ENCODE data around the gene ADA.

Gene ADA

DNA sequence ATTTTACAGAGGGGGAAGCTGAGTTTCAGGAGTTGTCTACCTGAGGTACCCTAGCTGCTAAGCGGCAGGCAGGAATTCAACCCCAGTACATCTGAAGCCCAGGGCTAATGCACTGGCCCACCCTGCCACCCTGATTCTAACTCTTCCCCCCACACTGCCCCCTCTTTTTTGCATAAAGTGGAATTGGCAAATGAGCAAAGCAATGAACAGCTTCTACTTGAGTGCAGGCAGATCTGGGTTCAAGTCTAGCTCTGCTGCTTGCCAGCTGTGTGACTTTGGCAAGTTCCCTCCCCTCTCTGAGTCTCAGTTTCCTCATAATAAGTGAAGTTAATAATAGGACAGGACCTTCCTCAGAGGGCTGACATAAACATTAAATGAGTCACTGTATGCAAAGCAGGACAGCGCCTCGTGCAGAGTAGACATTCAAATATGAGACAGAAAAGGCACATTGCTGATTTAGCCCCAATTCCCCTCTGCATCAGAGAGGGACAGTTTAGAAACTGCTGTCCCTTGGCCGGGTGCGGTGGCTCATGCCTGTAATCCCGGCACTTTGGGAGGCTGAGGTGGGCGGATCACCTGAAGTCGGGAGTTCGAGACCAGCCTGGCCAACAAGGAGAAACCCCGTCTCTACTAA lies 4.7 kb downstream of the ADA start:
- peak; percentile 28 for FAIRE-seq

DNA sequence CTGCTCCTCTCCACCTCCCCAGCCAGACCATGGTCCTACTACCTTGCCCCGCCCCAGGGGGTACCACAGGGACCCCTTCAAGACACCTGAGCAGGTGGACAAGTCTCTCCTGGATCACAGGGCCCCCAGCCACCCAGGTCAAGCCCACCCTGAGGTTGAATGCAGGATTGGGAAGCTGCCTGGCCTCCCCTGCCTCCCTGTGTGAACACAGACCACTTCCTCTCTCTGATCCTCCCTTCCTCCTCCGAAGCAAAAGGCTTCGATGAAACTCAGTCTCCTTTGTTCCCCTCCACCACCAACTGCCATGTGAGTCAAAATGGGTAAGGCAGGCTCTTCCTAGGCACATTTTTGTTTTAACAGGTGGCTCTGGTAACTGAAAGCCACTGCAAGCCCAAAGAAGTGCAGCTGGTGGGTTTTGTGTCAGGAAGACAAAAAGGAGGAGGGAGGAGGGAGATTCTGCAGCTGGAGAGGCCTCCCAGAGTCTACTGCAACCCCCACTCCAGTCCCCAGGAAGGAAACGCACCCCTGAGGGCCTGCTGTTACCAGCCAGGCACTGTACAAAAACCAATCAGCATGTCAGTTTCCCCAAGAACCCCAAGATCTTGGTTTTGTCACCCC lies 5.4 kb downstream of the ADA start:
- DNase-seq (ENCODE audit: insufficient read length, low spot score) (no peak), FAIRE-seq (no peak)

More for the DNA sequence above, 4.7 kb downstream of the ADA start:
- DNase-seq (ENCODE audit: insufficient read length, low spot score): no peak

DNA sequence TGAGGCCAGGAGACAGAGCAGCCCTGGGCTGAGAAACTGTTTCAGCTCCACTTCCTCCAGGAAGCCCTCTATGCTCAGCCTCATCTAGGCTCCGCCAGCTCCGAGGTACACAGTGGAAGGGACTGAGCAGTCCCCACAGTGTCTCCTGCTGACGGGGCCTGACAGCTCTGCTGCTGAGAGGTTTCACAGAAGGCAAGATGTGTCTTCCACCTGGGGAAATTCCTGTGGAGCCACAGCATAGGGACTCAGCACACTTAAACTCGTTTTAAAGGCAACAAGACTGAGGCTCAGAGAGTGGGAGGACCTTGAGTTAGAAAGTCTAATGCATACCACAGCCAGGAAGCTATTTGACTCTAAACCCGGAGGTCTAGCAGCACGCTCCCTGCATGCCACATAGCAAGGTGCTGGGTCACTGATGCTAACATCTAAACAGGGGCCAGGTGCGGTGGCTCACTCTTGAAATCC lies 6.8 kb downstream of the ADA start:
- FAIRE-seq: no peak
- DNase-seq (ENCODE audit: insufficient read length, low spot score): no peak

DNA sequence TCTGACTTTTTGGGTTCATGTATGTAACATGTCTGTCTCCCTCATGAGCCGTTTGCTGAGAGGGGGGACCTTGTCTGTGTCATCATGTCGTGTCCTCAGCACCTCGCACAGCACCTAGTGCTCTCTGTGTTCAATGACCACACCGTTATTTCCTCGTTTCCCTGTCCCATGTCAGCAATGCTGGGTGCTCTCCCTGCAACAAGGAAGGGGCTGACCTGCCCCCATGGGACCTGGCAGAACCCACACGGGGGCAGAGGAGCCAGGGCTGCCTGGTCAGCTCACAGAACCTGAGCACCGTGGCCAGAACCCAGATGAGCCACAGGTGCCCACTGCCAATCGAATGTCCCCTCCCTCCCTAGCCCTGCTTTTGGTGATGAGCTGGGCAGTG lies 7.3 kb downstream of the ADA start:
- no peak for FAIRE-seq
- no peak for DNase-seq (ENCODE audit: insufficient read length, low spot score)

DNA sequence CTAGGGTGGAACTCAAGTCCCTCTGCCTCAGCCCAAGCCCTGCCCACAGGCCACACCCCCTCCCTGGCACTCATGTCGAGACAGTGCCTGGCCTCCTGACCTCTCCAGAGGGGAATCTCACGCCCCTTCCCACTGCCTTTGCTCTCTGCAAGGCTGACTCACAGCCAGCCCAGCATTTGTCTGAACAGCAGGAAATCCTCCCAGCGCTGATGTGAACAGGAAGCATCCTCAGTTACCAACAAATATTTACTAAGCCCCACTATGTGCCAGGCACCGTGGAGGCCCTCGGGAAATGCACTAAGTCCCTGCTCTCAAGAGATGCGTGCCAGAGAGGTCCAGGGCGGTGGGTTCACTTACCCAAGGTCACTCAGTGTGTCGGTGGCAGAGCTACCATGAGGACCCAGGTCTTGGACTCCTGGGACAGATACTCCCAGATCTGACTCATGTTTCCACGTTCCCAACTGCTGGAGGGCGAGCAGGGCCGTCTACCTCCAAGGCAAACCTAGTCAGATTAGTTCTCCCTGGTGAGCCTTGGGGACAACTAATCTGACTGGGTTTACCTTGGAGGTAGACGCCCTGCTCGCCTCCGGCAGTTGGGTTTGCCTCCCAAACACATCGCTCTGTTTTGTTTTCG lies 7.8 kb downstream of the ADA start:
- DNase-seq (ENCODE audit: insufficient read length, low spot score) (peak; percentile 93), FAIRE-seq (peak; percentile 98)

DNA sequence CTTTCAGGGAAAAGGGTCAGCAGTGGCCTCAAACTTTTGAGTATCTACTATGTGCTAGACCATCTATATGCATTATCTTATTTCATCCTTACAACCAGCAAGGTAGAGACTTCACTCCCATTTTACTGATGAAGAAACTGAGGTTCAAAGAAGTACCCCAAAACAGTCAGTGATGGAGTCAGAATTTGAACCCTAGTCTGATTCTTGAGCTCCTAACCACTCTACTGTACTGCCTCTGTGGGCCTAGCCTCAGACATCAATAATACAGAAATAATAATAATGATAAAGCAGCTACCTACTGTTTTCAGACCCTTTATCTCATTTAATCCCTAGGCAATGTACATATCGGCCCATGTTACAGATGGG lies 8.4 kb downstream of the ADA start:
- no peak for FAIRE-seq

DNA sequence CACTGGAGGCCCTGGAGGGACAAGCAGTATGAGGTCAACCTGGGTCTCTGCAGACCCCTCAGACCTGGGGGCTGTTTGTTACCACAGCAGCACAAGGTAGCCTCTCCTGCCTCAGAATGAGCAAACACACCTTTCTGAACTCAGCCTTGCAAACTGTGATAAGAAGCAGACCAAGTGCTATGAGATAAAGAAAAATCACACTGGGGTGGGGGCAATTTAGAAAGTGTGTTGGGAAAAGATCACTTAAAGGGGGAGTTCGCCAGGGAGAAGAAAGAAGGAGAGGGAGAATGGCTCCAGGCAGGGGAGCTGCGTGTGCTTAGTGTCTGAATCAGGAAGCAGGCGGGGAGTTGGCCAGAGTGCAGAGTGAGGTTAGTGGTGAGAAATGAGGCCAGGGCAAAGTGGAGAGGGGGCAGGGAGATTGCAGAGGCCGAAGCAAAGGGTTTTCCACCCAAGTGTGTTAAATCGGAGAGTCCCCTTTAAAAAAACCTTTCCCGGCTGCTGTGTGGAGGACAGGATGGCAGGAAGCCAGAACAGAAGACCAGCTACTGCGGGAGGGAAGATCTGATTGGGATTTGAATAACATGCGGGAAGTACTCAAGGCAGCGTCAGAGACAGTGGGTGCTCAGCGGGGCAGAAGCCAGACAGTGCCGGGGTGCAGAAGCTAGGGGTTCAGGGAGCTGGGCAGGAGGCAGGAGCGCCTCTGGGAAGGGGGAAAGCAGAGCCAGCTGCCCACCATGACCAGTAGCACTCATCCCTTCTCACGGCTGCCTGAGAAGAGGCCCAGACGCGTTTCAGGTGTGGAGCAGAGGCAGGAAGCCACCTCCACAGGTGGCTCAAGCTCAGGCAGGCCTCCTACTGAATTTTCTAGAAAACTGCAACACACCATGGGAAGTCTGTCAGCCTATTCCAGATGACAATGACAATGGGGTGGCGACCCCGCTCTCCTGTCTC lies 9.0 kb downstream of the ADA start:
- peak; percentile 93 for FAIRE-seq
- DNase-seq (ENCODE audit: insufficient read length, low spot score): peak; percentile 97

More for the DNA sequence above, 8.4 kb downstream of the ADA start:
- DNase-seq (ENCODE audit: insufficient read length, low spot score): no peak

DNA sequence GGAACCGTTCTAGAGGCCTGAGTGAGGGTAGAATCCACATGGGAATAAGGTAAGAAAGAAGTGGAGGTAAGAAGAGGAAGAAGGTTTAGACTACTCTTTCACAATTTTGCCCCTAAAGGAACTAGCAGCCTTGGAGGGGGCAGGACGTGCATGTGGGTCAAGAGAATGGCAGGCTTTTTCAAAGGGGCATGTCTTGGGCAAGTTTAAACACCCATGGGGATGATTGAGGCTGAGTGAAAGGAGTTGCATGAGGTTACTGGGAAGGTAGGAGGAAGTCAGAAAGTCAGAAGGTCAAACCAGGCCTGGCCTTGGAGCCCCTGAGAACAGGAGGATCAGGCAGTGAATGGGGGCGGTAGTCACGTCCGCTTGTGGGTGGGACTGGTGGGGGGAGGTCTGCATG lies 10.2 kb downstream of the ADA start:
- FAIRE-seq (no peak), DNase-seq (ENCODE audit: insufficient read length, low spot score) (no peak)

DNA sequence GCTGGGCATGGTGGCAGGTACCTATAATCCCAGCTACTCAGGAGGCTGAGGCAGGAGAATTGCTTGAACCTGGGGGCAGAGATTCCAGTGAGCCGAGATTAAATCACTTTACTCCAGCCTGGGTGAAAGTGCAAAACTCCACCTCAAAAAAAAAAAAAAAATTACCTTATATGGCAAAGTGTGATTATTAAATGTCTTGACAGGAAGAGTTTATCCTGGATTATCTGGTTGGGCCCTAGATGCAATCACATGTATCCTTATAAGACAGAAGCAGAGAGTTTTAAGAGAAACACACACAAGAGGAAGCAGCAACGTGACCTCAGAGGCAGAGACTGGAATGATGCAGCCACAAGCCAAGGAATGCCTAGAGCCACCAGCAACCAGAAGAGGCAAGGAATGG lies 11.0 kb downstream of the ADA start:
- DNase-seq (ENCODE audit: insufficient read length, low spot score) (no peak), FAIRE-seq (no peak)

DNA sequence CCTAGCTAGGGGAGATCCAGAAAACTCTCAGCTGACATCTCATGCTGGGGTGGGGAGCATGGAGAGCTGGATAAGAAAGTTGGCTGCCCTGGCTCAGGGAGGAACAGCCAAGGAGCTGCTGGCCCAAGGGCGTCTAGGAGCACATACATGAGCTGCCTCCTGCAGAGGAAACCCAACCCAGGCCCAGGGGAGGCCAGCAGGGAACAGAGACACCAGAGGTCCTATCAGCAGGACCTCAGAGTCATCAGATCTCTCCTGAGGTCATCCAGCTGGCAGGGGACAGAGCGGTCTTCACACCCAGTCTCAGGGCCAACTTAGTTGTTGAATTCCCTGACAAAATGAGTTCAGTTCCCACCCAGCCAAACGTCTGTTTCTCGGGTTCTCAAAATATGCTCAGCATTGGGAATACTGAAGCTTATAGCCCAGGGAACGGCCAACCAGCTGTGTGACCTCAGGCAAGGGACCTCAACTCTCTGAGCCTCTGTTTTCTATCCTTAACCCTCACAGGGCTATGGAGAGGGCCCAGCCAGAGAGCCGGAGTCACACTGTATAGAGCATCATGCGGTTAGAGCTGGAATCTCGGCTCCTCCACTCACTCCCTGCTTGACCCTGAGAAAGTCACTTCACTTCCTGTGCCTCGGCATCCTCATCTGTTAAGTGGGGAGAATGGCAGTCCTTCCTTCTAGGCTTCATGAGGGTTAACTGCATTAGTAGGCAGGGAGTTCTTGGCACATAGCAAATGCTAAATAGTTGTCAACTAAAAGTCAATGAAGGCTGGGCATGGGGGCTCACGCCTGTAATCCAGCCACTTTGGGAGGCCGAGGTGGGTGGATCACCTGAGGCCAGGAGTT lies 13.8 kb downstream of the ADA start:
- DNase-seq (ENCODE audit: insufficient read length, low spot score) (no peak), FAIRE-seq (peak; percentile 83)

DNA sequence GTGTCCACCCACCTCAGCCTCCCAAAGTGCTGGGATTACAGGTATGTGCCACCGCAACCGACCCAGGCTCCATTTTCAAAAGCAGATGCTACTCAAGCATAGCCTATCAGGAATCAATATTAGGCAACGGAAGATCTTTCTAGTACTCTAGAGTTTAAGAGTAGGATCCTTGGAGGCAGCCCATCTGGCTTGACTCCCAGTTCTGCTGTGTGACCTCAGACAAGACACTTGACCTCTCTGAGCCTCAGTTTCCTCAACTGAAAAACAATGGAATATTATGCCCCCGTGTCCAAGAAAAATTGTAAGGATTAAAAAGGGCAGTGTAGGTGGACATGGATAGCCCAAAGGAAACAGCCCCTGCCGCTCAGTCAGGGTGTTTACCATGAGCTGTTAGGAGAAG lies 14.5 kb downstream of the ADA start:
- DNase-seq (ENCODE audit: insufficient read length, low spot score) (no peak), FAIRE-seq (no peak)

DNA sequence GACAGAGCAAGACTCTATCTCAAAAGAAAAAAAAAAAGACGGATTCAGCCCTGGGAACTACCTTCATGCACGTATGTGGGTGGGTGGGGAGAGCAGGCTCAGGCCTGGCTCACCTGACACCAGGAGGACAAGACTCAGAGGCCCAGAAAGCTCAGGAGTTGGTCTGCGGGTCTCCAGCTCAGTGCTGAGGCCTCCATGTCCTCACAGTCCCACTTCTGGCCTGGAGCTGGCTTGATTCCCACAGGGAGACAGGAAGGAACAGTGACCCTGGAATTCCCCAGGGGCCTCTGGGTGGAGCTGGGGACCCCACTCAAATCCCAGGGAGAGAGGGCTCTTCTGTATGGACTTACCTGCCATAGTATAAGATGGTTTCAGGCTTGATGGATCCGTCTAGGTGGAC lies 15.6 kb downstream of the ADA start:
- no peak for DNase-seq (ENCODE audit: insufficient read length, low spot score)
- peak; percentile 76 for FAIRE-seq

DNA sequence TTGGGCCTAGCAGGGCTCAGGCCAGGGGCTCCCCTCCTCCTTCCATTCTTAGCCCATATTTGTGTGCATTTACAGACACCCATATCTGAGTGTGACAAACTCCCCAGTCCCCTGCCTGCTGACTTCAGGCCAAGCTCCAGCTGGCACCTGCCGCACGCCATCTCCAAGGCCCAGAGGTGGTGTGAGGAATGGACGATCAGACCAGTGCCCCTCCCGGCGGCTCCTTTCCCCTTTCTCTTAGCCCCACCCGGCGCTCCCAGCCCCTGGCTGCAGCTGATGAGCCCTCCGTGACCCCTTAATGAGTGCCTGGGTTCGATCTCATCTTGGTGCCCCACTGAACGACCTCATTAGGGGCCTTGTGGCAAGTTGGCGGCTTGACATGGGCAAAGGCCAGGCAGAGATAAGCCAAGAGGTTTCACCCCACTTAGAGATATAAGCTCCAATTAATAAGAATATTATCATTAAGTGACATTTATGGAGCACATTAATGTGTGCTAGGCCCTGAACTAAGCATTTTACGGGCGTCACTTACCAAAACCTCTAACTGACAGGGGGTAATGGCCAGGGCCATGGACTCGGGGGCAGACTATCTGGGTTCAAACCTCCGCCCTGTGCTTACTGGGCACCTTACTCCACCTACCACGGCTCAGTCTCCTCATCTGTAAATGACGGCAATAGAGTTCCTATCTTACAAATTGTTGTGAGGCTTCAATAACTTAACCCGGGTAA lies 17.5 kb downstream of the ADA start:
- FAIRE-seq (peak; percentile 83), DNase-seq (ENCODE audit: insufficient read length, low spot score) (no peak)

DNA sequence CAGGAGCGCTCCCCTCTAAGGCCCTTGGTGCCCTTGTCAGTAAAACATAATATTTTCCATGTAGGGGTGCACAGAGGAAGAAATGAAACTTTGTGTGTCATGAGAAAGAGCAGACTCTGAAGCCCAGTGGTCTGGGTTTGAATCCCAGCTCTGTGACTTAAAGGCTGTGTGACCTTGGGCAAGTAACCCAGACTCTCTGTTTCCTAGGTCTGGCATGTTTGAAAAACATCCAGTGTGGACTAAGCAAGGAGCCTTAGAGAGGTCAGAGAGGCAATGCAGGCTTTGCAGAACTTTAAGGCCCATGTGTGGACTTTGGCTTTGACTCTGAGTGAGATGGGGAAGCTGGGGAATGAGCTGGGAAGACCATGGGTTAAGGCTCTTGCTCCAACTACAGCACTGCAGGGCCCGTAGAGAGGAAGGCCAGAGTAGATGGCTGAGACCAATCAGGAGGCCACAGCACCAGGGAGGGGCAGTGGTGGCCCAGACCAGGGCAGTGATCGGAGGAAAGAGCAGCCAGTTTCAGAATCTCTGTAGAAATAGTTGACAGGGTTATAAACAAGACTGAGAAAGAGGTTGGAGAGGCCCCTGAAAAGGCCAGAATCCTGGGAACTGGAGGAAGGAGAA lies 18.2 kb downstream of the ADA start:
- no peak for FAIRE-seq
- no peak for DNase-seq (ENCODE audit: insufficient read length, low spot score)

DNA sequence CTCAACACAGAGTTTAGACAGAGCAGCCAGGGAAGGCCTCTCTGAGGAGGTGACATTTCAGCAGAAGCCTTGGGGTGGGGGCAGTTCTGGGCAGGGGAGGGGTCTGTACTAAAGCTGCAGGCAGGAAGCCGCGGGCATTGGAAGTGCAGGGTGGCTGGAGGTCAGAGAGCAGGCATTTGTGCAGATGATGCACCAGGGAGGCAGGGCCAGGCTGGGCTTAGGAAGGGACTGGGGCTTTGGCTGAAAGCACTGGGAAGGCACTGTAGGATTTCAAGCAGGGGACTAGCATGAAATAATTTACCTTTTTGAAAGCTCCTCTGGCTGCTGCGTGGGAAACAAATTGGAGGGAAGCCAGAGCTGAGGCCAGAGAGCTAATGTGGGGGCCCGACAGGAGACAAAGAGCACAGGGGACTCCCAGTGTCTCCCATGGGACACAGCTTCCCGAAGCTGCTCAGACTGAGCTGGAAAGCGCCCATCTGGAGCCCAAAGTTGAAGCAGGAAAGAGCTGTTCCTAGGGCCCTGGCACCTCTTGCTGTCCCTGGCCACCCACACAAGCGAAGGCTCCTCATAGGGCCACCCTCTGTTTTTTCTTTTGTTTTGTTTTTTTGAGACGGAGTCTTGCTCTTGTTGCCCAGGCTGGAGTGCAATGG lies 19.3 kb downstream of the ADA start:
- no peak for DNase-seq (ENCODE audit: insufficient read length, low spot score)
- no peak for FAIRE-seq

DNA sequence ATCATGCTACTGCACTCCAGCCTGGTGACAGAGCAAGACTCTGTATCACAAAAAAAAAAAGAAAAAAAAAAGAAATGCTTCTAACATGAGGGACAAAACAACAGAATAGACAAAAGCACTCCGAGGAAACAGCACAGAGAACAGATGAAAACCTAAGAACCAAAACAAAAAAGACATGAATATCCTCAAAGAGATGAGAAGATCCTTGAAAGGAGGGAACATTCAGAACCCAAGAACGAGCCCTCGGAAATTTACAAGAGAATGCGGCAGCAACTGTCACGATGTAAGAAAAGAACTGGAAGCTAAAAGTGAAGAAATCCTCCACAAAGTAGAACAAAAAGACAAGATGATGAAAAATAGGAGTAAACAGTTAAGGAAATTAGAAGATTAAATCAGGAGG lies 21.2 kb downstream of the ADA start:
- DNase-seq (ENCODE audit: insufficient read length, low spot score) (no peak), FAIRE-seq (no peak)

DNA sequence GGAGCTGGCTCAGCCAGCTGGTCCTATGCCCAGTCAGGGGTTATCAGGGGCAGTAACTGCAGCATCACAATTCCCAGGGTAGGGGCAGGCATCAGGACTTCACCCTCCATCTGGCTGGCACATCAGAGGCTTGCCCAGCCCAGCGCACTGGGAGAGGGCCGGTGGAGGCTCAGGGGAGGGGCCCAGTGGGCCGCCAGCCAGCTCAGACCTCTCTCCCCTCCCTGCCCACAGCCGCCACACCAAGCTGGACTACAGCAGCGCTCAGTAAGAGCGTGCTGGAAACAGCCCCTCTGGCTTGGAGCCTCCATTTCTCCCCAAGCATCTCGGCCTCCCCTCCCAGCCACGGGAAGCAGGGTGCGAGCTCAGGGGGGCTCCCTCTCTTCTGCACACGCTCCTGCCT lies 22.0 kb downstream of the ADA start:
- DNase-seq (ENCODE audit: insufficient read length, low spot score) (no peak), FAIRE-seq (no peak)

DNA sequence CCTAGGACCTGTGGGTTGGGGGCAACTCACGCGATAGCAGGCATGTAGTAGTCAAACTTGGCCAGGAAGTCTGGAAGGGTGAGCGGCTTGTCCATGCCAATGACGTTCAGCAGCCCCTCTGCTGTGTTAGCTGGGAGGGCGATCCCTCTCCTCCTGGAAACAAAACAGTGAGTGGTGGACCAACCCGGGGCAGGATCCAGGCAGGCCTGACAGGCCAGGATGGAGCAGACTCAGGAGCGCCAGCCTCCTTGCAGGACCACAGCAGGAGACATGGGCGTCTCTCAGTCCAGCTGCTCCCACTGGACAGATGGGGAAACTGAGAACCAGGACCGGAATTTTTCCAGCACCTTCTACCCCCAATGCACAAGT lies 22.5 kb downstream of the ADA start:
- DNase-seq (ENCODE audit: insufficient read length, low spot score): no peak
- no peak for FAIRE-seq

All from HTR-8/SVneo (cell line).